Left ventricle myocardium inferior (tissue), 1 donor: ENCODE data around the gene COASY. TPM values are rescaled to one million over a fixed set of nuclear protein-coding genes. Genes with fewer than 3 reads are reported as not detected.

Source experiments
- DNase-seq: peaks from one replicate; pipeline ENCODE4 v3.0.0-alpha.2; 2020
- H3K27ac ChIP-seq: fragments of 200-600 bp; replicated peaks from 2 replicates; pipeline ENCODE4 v1.8.0; 2021
- H3K27me3 ChIP-seq: fragments of 200-600 bp; 2 replicates; pipeline ENCODE4 v1.8.0; 2021; ENCODE audit warnings: low read depth
- H3K36me3 ChIP-seq: fragments of 200-600 bp; 2 replicates; pipeline ENCODE4 v1.8.0; 2021
- H3K4me1 ChIP-seq: fragments of 200-600 bp; 2 replicates; pipeline ENCODE4 v1.8.0; 2021
- H3K4me3 ChIP-seq: fragments of 200-600 bp; 2 replicates; pipeline ENCODE4 v1.8.0; 2021; ENCODE audit warnings: mild to moderate bottlenecking, moderate library complexity
- H3K9me3 ChIP-seq: fragments of 200-600 bp; replicated peaks from 2 replicates; pipeline ENCODE4 v1.8.0; 2021
- intact Hi-C: fragments of 100-400 bp; cut with micrococcal nuclease; formaldehyde crosslinking; loops from one replicate; pipeline ENCODE4 v1.11.0; 2022
- total RNA-seq: library from RNA; stranded (reverse); fragmentation: NEBNext Ultra II Directional; extraction: Animal tissue kit (Norgen Biotek cat#: 25700); gene quantifications from one replicate; pipeline ENCODE4 v1.2.1, GENCODE V29; 2021
- TF ChIP-seq, protein P1 (sequence below): fragments of 200-600 bp; IDR thresholded peaks from 2 replicates; pipeline ENCODE4 v1.8.0; 2021; ENCODE audit warnings: antibody characterized with exemption, mild to moderate bottlenecking, borderline replicate concordance
- donor health status: DM: no; HTN: yes; CAD: no; lungs with severe emphysema.

Gene COASY
- total RNA-seq, 1 donor from 2014 or later, result 48.8 TPM

DNA sequence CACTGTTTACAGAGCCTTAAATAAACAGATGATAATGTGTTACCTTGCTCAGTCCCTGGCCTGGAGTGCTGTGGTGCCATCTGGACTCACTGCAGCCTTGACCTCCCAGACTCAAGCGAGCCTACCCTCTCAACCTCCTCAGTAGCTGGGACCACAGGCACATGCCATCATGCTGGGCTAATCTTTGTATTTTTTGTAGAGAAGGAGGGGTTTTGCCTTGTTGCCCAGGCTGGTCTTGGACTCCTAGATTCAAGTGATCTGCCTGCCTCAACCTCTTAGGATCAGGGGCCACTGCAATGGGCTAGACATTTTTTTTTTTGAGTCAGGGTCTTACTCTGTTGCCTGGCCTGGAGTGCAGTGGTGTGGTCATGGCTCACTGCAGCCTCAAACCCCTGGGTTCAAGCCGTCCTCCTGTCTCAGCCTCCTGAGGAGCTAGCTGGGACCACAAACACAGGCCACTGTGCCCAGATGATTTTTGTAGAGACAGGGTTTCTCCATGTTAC is 30.9 kb upstream of the COASY start:
- Histone ChIP-seq H3K27ac (peak overlapping the region; percentile 91), H3K4me1 (peaks cover 44% of the 10 kb centered on the region), H3K36me3 (no peaks in the 10 kb centered on the region), H3K4me3 (no peak overlapping the region), H3K9me3 (no peaks in the 10 kb centered on the region), H3K27me3 (no peaks in the 10 kb centered on the region)
- DNase-seq, result no peak
- intact Hi-C loops, result no loop called here
- TF ChIP-seq, protein P1, sequence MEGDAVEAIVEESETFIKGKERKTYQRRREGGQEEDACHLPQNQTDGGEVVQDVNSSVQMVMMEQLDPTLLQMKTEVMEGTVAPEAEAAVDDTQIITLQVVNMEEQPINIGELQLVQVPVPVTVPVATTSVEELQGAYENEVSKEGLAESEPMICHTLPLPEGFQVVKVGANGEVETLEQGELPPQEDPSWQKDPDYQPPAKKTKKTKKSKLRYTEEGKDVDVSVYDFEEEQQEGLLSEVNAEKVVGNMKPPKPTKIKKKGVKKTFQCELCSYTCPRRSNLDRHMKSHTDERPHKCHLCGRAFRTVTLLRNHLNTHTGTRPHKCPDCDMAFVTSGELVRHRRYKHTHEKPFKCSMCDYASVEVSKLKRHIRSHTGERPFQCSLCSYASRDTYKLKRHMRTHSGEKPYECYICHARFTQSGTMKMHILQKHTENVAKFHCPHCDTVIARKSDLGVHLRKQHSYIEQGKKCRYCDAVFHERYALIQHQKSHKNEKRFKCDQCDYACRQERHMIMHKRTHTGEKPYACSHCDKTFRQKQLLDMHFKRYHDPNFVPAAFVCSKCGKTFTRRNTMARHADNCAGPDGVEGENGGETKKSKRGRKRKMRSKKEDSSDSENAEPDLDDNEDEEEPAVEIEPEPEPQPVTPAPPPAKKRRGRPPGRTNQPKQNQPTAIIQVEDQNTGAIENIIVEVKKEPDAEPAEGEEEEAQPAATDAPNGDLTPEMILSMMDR, result no peak

DNA sequence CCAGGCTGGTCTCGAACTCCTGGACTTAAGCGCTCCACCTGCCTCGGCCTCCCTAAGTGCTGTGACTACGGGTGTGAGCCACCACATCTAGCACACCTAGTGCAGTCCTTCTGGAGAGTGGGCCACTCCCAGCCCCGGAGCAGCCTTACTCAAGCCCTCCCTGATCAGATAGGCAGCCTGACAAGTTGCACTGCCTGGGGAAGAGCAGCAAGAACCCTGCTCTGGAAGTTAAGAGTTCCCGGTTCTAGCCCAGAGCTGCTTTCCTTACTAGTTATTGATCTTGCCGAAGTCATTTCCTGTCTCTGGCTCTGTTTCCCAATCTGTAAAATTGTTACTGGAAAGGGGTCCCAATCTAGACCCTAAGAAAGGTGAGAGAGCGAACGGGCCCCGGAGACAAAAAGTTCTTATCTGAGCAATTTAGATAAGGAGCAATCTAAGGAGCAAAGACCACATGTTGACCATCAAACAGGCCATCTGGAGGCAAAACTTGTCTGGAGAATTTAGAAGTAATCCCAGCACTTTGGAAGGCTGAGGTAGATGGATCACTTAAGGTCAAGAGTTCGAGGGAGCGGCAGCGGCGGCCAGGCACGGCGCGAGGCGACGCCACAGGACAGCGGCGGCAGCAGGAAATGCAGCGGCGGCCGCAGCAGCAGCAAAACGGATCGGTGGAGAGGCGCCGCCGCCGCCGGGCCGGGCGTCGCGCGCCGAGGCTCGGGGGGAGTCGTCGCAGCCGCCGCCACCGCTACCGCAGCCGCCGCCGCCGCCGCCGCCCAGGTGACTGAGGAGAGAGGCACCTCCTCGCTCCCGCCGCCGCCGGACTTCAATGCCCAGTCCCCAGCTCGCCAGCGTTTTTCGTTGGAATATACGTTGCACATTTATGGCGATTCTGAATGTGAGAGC is 30.2 kb upstream of the COASY start:
- H3K4me1 ChIP-seq, result peaks cover 40% of the 10 kb centered on the region
- H3K9me3 ChIP-seq, result no peaks in the 10 kb centered on the region
- peak; percentile 72 for DNase-seq
- intact Hi-C loops, result no loop called here
- H3K27ac ChIP-seq, result peak overlapping the region; percentile 91
- peak overlapping the region; percentile 69 for H3K4me3 ChIP-seq
- TF ChIP-seq, protein P1, result peak; percentile 72
- H3K27me3 ChIP-seq, result no peaks in the 10 kb centered on the region
- H3K36me3 ChIP-seq, result no peaks in the 10 kb centered on the region

DNA sequence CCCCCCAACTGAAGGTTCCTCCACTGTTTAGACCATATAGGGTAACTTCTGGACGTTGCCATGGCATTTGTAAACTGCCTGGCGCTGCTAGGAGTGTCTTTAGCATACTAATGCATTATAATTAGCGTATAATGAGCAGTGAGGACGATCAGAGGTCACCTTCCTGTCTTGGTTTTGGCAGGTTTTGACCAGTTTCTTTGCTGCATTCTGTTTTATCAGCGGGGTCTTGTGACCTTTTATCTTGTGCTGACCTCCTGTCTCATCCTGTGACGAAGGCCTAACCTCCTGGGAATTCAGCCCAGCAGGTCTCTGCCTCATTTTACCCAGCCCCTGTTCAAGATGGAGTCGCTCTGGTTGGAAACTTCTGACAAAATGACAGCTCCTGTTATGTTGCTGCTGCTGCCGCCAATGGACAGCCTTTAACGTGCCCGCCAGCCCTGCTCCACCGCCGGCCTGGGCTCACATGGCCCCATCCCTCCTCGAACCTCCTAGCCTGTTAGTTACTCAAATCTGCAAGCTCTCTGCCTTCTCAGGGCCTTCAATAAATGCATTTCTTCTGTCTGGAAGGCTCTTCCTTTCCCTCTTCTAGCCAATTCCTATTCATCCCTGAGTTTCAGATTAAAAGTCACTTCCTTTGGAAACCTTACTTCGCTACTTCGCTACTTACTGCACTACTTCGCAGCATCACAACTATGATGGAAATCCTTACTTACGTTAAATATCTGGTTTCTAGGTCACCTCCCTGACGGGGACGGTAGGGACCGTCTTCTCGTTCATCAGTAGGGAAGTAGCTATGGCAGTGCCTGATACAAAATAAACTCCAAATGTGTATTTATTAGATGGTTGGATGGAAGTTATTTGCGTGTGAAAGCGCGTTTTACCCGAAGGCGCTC is 26.5 kb upstream of the COASY start:
- peaks cover 23% of the 10 kb centered on the region for H3K36me3 ChIP-seq
- peak overlapping the region; percentile 79 for H3K4me3 ChIP-seq
- H3K9me3 ChIP-seq, result no peaks in the 10 kb centered on the region
- intact Hi-C loops, result no loop called here
- TF ChIP-seq, protein P1, result no peak
- peaks cover 41% of the 10 kb centered on the region for H3K4me1 ChIP-seq
- H3K27me3 ChIP-seq, result no peaks in the 10 kb centered on the region
- no peak for DNase-seq
- H3K27ac ChIP-seq, result peak overlapping the region; percentile 97

DNA sequence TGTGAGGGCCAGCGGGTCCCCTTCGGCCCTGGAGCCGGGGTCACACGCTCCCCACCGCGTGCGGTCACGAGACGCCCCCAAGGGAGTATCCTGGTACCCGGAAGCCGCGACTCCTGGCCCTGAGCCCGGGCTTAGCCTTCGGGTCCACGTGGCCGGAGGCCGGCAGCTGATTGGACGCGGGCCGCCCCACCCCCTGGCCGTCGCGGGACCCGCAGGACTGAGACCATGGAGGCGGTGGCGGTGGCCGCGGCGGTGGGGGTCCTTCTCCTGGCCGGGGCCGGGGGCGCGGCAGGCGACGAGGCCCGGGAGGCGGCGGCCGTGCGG is 25.9 kb upstream of the COASY start, which contains the start of gene NAGLU:
Gene NAGLU, plus strand, starts transcription at position 194 of the 324 bp plus-strand sequence. Its CDS starts 32 bp downstream, at position 226.
- peaks cover 26% of the 10 kb centered on the region for H3K36me3 ChIP-seq
- intact Hi-C loops, result no loop called here
- H3K4me1 ChIP-seq, result peaks cover 41% of the 10 kb centered on the region
- DNase-seq, result peak; percentile 98
- H3K27me3 ChIP-seq, result no peaks in the 10 kb centered on the region
- TF ChIP-seq, protein P1, result no peak
- peak within 1 kb of the TSS; percentile 79 for H3K4me3 ChIP-seq
- H3K27ac ChIP-seq, result peak within 1 kb of the TSS; percentile 97
- H3K9me3 ChIP-seq, result no peaks in the 10 kb centered on the region
